ENCODE measurements around the gene INSM2.

- TF ChIP-seq EZH2 (IDR thresholded peaks at IDR 0.05) (no peak), POLR2AphosphoS5 (IDR thresholded peaks at IDR 0.05; ENCODE audit: borderline replicate concordance, low read depth, low read length) (no peak)
These were observed 18.0 kb upstream of the INSM2 start for GRCh38 chr14:35515916-35516315.
